ENCODE data around the gene ZSWIM1.

Gene ZSWIM1

DNA sequence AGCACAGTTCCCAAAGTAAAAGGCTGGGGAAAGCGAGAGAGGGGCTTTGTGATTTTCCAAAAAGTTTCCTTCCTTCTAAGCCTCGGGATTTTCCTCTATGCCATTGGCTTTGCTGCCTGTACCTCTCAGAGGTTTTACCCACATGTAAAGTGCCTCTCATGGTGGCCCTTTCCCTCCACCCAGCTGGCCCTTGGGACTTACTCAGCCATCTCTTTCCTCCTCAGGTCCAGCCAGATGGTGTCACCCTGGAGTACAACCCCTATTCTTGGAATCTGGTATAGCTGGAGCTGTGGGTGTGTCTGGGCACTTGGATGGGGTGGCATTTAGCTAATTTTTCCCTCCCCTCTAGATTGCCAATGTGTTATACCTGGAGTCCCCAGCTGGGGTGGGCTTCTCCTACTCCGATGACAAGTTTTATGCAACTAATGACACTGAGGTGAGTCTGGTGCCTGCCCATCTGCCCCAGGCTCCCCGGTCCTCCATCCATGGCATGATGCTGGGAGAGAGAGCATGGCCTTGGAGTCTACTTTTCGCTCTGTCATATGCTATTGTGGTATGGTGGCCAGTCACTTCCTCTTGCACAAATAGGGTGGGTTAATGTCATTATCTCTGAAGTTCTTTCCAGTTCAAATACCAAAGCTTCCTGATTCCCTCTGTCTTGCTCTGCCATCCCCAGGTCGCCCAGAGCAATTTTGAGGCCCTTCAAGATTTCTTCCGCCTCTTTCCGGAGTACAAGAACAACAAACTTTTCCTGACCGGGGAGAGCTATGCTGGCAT, 11.2 kb downstream of the ZSWIM1 start:
- Histone ChIP-seq H3K4me1 (ENCODE audit: control insufficient read depth in 1 of 2, insufficient read depth in 1 of 2, low read depth in 1 of 2, low read length in 1 of 2) (peaks cover 41 to 46% of the 10 kb centered on the region in 2 experiments), H3K27ac (peak overlapping the region; percentile 88), H3K36me3 (peaks cover 38% of the 10 kb centered on the region), H3K27me3 (no peaks in the 10 kb centered on the region), H3K9me3 (no peaks in the 10 kb centered on the region), H3K4me3 (ENCODE audit: low read depth in 1 of 2, low read length in 1 of 2) (peak overlapping the region; percentile 91 to 94)
- no peak for TF ChIP-seq CTCF (IDR thresholded peaks at IDR 0.05)

GRCh38 chr20:45892828-45893500, 11.9 kb downstream of the ZSWIM1 start:
- H3K9me3 ChIP-seq, result no peaks in the 10 kb centered on the region
- H3K36me3 ChIP-seq, result peaks cover 45% of the 10 kb centered on the region
- H3K4me1 ChIP-seq (ENCODE audit: control insufficient read depth in 1 of 2, insufficient read depth in 1 of 2, low read depth in 1 of 2, low read length in 1 of 2), result peaks cover 41 to 46% of the 10 kb centered on the region in 2 experiments
- peak overlapping the region; percentile 88 for H3K27ac ChIP-seq
- H3K4me3 ChIP-seq (ENCODE audit: low read depth in 1 of 2, low read length in 1 of 2), result peak overlapping the region; percentile 91 to 94
- TF ChIP-seq CTCF (IDR thresholded peaks at IDR 0.05), result no peak
- H3K27me3 ChIP-seq, result no peaks in the 10 kb centered on the region

GRCh38 chr20:45893831-45894230, 12.8 kb downstream of the ZSWIM1 start:
- H3K27ac ChIP-seq, result peak overlapping the region; percentile 88
- peaks cover 54% of the 10 kb centered on the region for H3K36me3 ChIP-seq
- H3K4me3 ChIP-seq (ENCODE audit: low read depth in 1 of 2, low read length in 1 of 2), result no peak overlapping the region
- no peaks in the 10 kb centered on the region for H3K9me3 ChIP-seq
- no peaks in the 10 kb centered on the region for H3K27me3 ChIP-seq
- H3K4me1 ChIP-seq (ENCODE audit: control insufficient read depth in 1 of 2, insufficient read depth in 1 of 2, low read depth in 1 of 2, low read length in 1 of 2), result peaks cover 41 to 46% of the 10 kb centered on the region in 2 experiments
- no peak for TF ChIP-seq CTCF (IDR thresholded peaks at IDR 0.05)

- Histone ChIP-seq H3K27me3 (no peaks in the 10 kb centered on the region), H3K27ac (no peak overlapping the region), H3K4me1 (ENCODE audit: control insufficient read depth in 1 of 2, insufficient read depth in 1 of 2, low read depth in 1 of 2, low read length in 1 of 2) (peaks cover 41 to 46% of the 10 kb centered on the region in 2 experiments), H3K36me3 (peaks cover 64% of the 10 kb centered on the region), H3K9me3 (no peaks in the 10 kb centered on the region), H3K4me3 (ENCODE audit: low read depth in 1 of 2, low read length in 1 of 2) (no peak overlapping the region)
- TF ChIP-seq CTCF (IDR thresholded peaks at IDR 0.05), result no peak
Measured at GRCh38 chr20:45894797-45895196, 13.8 kb downstream of the ZSWIM1 start.

DNA sequence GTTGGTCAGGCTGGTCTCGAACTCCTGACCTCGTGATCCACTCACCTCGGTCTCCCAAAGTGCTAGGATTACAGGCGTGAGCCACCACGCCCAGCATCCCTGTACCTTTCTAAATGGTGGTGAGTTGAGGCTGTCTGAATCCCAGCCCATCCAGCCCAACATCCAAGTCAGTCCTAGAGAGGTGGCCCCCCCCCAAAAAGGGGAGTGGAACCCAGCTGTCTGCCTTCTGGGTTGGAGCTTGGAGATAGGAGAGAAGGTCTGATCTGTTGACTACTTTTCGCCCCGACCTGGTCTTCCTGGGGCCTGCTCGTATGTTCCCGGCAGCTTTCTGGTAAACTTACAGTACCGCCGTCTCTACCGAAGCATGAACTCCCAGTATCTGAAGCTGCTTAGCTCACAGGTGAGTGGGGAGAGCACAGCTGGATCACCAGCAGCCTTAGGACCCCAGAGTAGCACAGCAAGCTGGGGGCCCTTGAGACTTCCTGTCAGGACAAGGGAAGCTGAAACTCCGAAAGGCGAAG, 15.7 kb downstream of the ZSWIM1 start:
- Histone ChIP-seq H3K27me3 (no peaks in the 10 kb centered on the region), H3K4me1 (ENCODE audit: control insufficient read depth in 1 of 2, insufficient read depth in 1 of 2, low read depth in 1 of 2, low read length in 1 of 2) (peaks cover 29% of the 10 kb centered on the region in 2 experiments), H3K36me3 (peaks cover 64% of the 10 kb centered on the region), H3K27ac (no peak overlapping the region), H3K4me3 (ENCODE audit: low read depth in 1 of 2, low read length in 1 of 2) (no peak overlapping the region), H3K9me3 (no peaks in the 10 kb centered on the region)
- no peak for TF ChIP-seq CTCF (IDR thresholded peaks at IDR 0.05)
